ENCODE data around the gene KATNA1. TPM values are rescaled to one million over a fixed set of nuclear protein-coding genes. Genes with fewer than 3 reads are reported as not detected.

The KATNA1 gene
- total RNA-seq, 4 donors from 2014 or later: 11.7 to 27.5 (median 15.6) TPM

DNA sequence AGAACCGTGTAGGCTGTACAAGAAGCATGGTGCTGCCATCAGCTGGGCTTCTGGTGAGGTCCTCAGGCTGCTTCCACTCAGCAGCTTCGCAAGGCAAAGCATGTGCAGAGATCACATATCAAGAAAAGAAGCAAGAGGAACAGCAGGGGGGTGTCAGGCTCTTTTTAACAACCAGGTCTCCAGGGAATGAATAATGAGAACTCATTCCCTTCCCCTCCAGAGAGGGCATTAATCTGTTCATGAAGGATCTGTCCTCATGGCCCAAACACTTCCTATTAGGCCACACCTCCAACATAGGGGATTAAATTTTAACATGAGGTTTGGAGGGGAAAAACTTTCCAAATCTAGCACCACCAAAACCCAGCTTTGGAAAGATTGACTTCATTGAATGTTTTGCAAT, 62.4 kb downstream of the KATNA1 start:
- H3K27ac ChIP-seq: no peak overlapping the region
- TF ChIP-seq, protein P1, sequence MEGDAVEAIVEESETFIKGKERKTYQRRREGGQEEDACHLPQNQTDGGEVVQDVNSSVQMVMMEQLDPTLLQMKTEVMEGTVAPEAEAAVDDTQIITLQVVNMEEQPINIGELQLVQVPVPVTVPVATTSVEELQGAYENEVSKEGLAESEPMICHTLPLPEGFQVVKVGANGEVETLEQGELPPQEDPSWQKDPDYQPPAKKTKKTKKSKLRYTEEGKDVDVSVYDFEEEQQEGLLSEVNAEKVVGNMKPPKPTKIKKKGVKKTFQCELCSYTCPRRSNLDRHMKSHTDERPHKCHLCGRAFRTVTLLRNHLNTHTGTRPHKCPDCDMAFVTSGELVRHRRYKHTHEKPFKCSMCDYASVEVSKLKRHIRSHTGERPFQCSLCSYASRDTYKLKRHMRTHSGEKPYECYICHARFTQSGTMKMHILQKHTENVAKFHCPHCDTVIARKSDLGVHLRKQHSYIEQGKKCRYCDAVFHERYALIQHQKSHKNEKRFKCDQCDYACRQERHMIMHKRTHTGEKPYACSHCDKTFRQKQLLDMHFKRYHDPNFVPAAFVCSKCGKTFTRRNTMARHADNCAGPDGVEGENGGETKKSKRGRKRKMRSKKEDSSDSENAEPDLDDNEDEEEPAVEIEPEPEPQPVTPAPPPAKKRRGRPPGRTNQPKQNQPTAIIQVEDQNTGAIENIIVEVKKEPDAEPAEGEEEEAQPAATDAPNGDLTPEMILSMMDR (IDR thresholded peaks at IDR 0.05): no peak
- TF ChIP-seq POLR2A (IDR thresholded peaks at IDR 0.05): no peak
- H3K36me3 ChIP-seq: peaks cover 5 to 99% (median 20%) of the 10 kb centered on the region in 3 donors
- no peaks in the 10 kb centered on the region for H3K4me1 ChIP-seq
- 91 to 96% methylated on average over 2 of the region's 2 CpGs for WGBS, 2 donors
- no peak overlapping the region for H3K4me3 ChIP-seq
- no peak for DNase-seq
- intact Hi-C loops (cut with DNase I): no loop called here
- H3K9me3 ChIP-seq: no peaks in the 10 kb centered on the region
- no peaks in the 10 kb centered on the region for H3K27me3 ChIP-seq

DNA sequence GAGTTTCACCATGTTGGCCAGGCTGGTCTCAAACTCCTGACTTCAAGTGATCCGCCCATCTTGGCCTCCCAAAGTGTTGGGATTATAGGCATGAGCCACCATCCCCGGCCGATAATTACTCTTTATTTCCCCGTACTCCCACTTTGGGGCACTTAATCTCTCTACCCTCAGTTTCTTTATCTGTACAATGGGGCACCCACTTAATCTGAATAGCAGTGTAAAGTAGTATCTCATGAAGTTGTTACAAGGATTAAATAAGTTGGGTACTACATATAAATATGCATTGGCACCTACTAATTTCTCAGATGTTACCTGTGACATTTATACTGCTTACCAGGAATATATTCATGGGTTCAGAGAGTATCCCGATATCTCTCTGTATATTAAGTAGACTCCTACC, 67.2 kb downstream of the KATNA1 start:
- DNase-seq: no peak
- Histone ChIP-seq H3K4me3 (no peak overlapping the region), H3K27ac (no peak overlapping the region), H3K27me3 (no peaks in the 10 kb centered on the region), H3K4me1 (no peaks in the 10 kb centered on the region), H3K36me3 (peaks cover 5 to 93% (median 22%) of the 10 kb centered on the region in 3 donors), H3K9me3 (no peaks in the 10 kb centered on the region)
- 92 to 93% methylated on average over 5 of the region's 5 CpGs for WGBS, 2 donors
- TF ChIP-seq, protein P1 (IDR thresholded peaks at IDR 0.05): no peak
- no peak for TF ChIP-seq POLR2A (IDR thresholded peaks at IDR 0.05)
- intact Hi-C loops (cut with DNase I): no loop called here

DNA sequence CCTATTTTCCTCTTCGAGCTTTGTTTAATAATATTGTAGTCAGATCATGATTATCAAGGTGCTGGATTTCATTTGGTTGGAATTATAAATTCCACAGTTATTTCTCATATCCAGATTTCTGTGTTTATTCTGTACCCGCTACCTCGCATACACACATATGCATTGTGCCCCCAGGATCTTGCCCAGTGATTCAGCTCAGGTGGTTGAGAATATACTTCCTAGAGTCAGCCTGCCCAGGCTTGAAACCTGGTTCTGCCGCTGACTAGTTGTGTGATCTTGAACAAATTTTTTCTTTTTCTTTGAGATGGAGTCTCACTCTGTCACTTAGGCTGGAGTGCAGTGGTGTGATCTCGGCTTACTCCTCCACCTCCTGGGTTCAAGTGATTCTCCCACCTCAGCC, 67.6 kb downstream of the KATNA1 start:
- no peaks in the 10 kb centered on the region for H3K4me1 ChIP-seq
- H3K27me3 ChIP-seq: no peaks in the 10 kb centered on the region
- intact Hi-C loops (cut with DNase I): no loop called here
- no peaks in the 10 kb centered on the region for H3K9me3 ChIP-seq
- no peak overlapping the region for H3K27ac ChIP-seq
- WGBS, 2 donors: 42 to 79% methylated on average over 5 of the region's 5 CpGs
- TF ChIP-seq POLR2A (IDR thresholded peaks at IDR 0.05): no peak
- TF ChIP-seq, protein P1 (IDR thresholded peaks at IDR 0.05): no peak
- no peak for DNase-seq
- H3K4me3 ChIP-seq: no peak overlapping the region
- H3K36me3 ChIP-seq: peaks cover under 1 to 93% (median 22%) of the 10 kb centered on the region in 3 donors

DNA sequence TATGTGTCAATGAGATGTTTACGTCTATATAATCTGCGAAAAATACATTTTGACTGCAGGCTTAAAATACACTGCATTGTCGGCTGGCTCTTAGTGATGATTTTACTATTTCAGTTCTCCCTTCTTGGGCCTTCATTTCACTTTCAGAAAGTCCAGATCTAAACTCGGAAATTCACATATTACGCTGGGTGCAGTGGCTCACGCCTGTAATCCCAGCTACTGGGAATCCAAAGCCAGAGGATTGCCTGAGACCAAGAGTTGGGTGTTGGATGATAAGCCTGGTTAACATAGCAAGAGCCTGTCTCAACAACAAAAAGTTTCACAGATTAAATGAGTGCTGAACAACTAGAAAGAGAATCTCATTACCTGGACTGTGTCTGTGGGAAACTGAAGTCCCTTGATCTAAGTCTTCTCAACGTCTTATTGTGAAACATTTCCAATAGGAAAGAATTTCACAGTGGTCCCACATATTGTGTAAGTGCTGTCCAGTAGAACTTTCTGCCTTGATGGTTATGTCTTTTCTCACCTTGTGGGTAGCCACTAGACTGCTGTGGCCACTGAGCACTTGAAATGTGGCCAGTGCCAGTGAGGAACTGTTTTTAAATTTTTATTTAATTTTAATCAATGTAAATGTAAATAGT, 80.4 kb downstream of the KATNA1 start:
- H3K4me1 ChIP-seq: peaks cover 9 to 44% (median 10%) of the 10 kb centered on the region in 3 donors
- H3K36me3 ChIP-seq: peaks cover 0 to 6% (median 0%) of the 10 kb centered on the region in 3 donors
- WGBS, 2 donors: 74 to 84% methylated on average over 7 of the region's 7 CpGs
- no peak for TF ChIP-seq POLR2A (IDR thresholded peaks at IDR 0.05)
- TF ChIP-seq, protein P1 (IDR thresholded peaks at IDR 0.05): no peak
- no peaks in the 10 kb centered on the region for H3K9me3 ChIP-seq
- no peak overlapping the region for H3K27ac ChIP-seq
- no peaks in the 10 kb centered on the region for H3K27me3 ChIP-seq
- no peak overlapping the region for H3K4me3 ChIP-seq
- no peak for DNase-seq
- intact Hi-C loops (cut with DNase I): no loop called here

DNA sequence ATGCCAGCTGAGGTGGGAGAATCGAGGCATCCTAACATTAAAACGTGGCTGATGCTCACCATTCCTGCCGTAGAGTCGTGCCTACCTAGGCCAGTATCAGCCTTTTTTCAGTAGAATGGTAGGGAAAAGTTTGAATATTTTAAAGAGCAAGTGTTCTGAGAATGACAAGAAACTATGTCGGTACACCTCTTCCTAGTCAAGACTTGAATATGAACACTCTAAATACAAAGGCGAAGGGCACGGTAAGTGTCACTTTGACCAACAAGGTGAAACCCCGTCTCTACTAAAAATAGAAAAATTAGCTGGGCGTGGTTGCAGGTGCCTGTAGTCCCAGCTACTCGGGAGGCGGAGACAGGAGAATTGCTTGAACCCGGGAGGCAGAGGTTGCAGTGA, 81.3 kb downstream of the KATNA1 start:
- intact Hi-C loops (cut with DNase I): no loop called here
- H3K27me3 ChIP-seq: no peaks in the 10 kb centered on the region
- peak overlapping the region; percentile 93 to 98 (median 96) for H3K27ac ChIP-seq
- WGBS, 2 donors: 28 to 35% methylated on average over 9 to 10 of the region's 12 CpGs
- TF ChIP-seq POLR2A (IDR thresholded peaks at IDR 0.05): no peak
- TF ChIP-seq, protein P1 (IDR thresholded peaks at IDR 0.05): no peak
- H3K4me3 ChIP-seq: peak overlapping the region; percentile 88 to 99 (median 92)
- no peaks in the 10 kb centered on the region for H3K36me3 ChIP-seq
- no peaks in the 10 kb centered on the region for H3K9me3 ChIP-seq
- no peak for DNase-seq
- peaks cover 9 to 44% (median 10%) of the 10 kb centered on the region in 3 donors for H3K4me1 ChIP-seq

Data from esophagus squamous epithelium (tissue), 5 donors.